Glutamatergic neuron (in vitro differentiated cells): ENCODE data around the gene CAPN1. TPM values are rescaled to one million over a fixed set of nuclear protein-coding genes. Genes with fewer than 3 reads are reported as not detected.
"Not testable (repeated sequence)": the region's sequence is repeated elsewhere in the genome, so short reads cannot be mapped to it uniquely, and the experiment has no call there.

ENCODE experiments used
- DNase-seq: peaks from one replicate; pipeline ENCODE4 v3.0.0; 2022
- H3K27ac Mint-ChIP-seq: one replicate; pipeline ENCODE4 v1.8.0; 2020; ENCODE audit warnings: mild to moderate bottlenecking, mixed read lengths, inconsistent platforms; ENCODE audit not compliant: unreplicated experiment
- H3K27me3 Mint-ChIP-seq: one replicate; pipeline ENCODE4 v1.8.0; 2020; ENCODE audit warnings: mild to moderate bottlenecking, moderate library complexity, mixed read lengths, inconsistent platforms; ENCODE audit not compliant: unreplicated experiment
- H3K36me3 Mint-ChIP-seq: one replicate; pipeline ENCODE4 v1.8.0; 2020; ENCODE audit warnings: mild to moderate bottlenecking, mixed read lengths, inconsistent platforms; ENCODE audit not compliant: unreplicated experiment
- H3K4me1 Mint-ChIP-seq: one replicate; pipeline ENCODE4 v1.8.0; 2020; ENCODE audit warnings: mild to moderate bottlenecking, low read depth, mixed read lengths, inconsistent platforms; ENCODE audit not compliant: unreplicated experiment
- H3K4me3 Mint-ChIP-seq: one replicate; pipeline ENCODE4 v1.8.0; 2020; ENCODE audit warnings: mild to moderate bottlenecking, mixed read lengths, inconsistent platforms; ENCODE audit not compliant: unreplicated experiment
- H3K9me3 Mint-ChIP-seq: one replicate; pipeline ENCODE4 v1.8.0; 2020; ENCODE audit warnings: mild to moderate bottlenecking, moderate library complexity, mixed read lengths, inconsistent platforms; ENCODE audit not compliant: unreplicated experiment
- CTCF ChIP-seq: fragments of 200-600 bp; sonication (generic); IDR thresholded peaks from one replicate; pipeline ENCODE4 v1.5.0; 2021; ENCODE audit not compliant: partially characterized antibody, unreplicated experiment
- total RNA-seq: library from RNA; stranded (reverse); fragmentation: NEBNext Ultra II Directional; extraction: Animal tissue kit (Norgen Biotek cat#: 25700); gene quantifications from one replicate; pipeline ENCODE4 v1.2.1, GENCODE V29; 2021; ENCODE audit not compliant: unreplicated experiment

Gene CAPN1
- total RNA-seq, 1 donor from 2014 or later: 234 TPM

GRCh38 chr11:65227879-65228278 is 46.2 kb downstream of the CAPN1 start:
- no peaks in the 10 kb centered on the region for H3K36me3 Mint-ChIP-seq
- peaks cover 2% of the 10 kb centered on the region for H3K4me1 Mint-ChIP-seq
- peak overlapping the region; percentile 8 for H3K27ac Mint-ChIP-seq
- TF ChIP-seq CTCF: no peak
- no peak for DNase-seq
- peaks cover 7% of the 10 kb centered on the region for H3K27me3 Mint-ChIP-seq
- H3K9me3 Mint-ChIP-seq: peaks cover 2% of the 10 kb centered on the region
- H3K4me3 Mint-ChIP-seq: no peak overlapping the region

GRCh38 chr11:65236194-65237059 is 54.7 kb downstream of the CAPN1 start:
- no peak for TF ChIP-seq CTCF
- no peaks in the 10 kb centered on the region for H3K27me3 Mint-ChIP-seq
- H3K36me3 Mint-ChIP-seq: no peaks in the 10 kb centered on the region
- H3K4me3 Mint-ChIP-seq: no peak overlapping the region
- no peak for DNase-seq
- H3K4me1 Mint-ChIP-seq: no peaks in the 10 kb centered on the region
- peaks cover 5% of the 10 kb centered on the region for H3K9me3 Mint-ChIP-seq
- no peak overlapping the region for H3K27ac Mint-ChIP-seq

- H3K36me3 Mint-ChIP-seq, H3K4me1 Mint-ChIP-seq, H3K4me3 Mint-ChIP-seq, H3K27ac Mint-ChIP-seq, H3K27me3 Mint-ChIP-seq, DNase-seq, H3K9me3 Mint-ChIP-seq: not testable (repeated sequence)
Measured at GRCh38 chr11:65238302-65238701, 56.6 kb downstream of the CAPN1 start.

GRCh38 chr11:65241134-65241533 is 59.4 kb downstream of the CAPN1 start:
- H3K4me1 Mint-ChIP-seq: no peaks in the 10 kb centered on the region

GRCh38 chr11:65241692-65242091 is 60.0 kb downstream of the CAPN1 start:
- no peaks in the 10 kb centered on the region for H3K4me1 Mint-ChIP-seq
- H3K36me3 Mint-ChIP-seq: no peaks in the 10 kb centered on the region
- no peak overlapping the region for H3K4me3 Mint-ChIP-seq
- no peak for TF ChIP-seq CTCF
- H3K27ac Mint-ChIP-seq: no peak overlapping the region
- peaks cover 2% of the 10 kb centered on the region for H3K9me3 Mint-ChIP-seq
- no peaks in the 10 kb centered on the region for H3K27me3 Mint-ChIP-seq
- no peak for DNase-seq

More at GRCh38 chr11:65241134-65241533, 59.4 kb downstream of the CAPN1 start:
- no peaks in the 10 kb centered on the region for H3K36me3 Mint-ChIP-seq
- no peak overlapping the region for H3K4me3 Mint-ChIP-seq
- H3K27ac Mint-ChIP-seq: no peak overlapping the region
- peaks cover 2% of the 10 kb centered on the region for H3K9me3 Mint-ChIP-seq
- TF ChIP-seq CTCF: no peak
- DNase-seq: no peak
- no peaks in the 10 kb centered on the region for H3K27me3 Mint-ChIP-seq
